ENCODE results near the gene HSPD1.
"Not testable (repeated sequence)": the region's sequence is repeated elsewhere in the genome, so short reads cannot be mapped to it uniquely, and the experiment has no call there.

HSPD1 gene

DNA sequence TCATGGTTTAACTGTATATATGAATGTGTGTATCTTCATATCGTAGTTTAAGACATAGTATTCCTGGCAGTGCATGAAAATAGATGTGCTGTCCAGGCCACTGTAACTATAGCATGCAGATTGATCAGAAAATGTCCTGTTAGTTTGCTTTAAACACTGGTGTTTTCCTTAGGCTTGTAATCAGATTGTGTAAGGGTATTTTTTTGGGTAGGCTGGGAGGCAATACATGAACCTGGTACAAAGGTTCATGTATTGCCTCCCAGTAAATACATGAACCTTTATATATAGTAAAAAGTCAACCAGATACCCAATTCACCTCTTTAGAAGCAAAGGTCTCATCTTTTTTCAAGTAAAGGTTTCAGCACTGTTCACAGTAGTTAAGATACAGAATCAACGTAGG, 44.7 kb downstream of the HSPD1 start:
- DNase-seq (ENCODE audit: insufficient read length, low spot score) (no peak), FAIRE-seq (no peak)
- TF ChIP-seq, protein P1, sequence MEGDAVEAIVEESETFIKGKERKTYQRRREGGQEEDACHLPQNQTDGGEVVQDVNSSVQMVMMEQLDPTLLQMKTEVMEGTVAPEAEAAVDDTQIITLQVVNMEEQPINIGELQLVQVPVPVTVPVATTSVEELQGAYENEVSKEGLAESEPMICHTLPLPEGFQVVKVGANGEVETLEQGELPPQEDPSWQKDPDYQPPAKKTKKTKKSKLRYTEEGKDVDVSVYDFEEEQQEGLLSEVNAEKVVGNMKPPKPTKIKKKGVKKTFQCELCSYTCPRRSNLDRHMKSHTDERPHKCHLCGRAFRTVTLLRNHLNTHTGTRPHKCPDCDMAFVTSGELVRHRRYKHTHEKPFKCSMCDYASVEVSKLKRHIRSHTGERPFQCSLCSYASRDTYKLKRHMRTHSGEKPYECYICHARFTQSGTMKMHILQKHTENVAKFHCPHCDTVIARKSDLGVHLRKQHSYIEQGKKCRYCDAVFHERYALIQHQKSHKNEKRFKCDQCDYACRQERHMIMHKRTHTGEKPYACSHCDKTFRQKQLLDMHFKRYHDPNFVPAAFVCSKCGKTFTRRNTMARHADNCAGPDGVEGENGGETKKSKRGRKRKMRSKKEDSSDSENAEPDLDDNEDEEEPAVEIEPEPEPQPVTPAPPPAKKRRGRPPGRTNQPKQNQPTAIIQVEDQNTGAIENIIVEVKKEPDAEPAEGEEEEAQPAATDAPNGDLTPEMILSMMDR (IDR thresholded peaks at IDR 0.05; ENCODE audit: insufficient read depth, missing control alignments): no peak

DNA sequence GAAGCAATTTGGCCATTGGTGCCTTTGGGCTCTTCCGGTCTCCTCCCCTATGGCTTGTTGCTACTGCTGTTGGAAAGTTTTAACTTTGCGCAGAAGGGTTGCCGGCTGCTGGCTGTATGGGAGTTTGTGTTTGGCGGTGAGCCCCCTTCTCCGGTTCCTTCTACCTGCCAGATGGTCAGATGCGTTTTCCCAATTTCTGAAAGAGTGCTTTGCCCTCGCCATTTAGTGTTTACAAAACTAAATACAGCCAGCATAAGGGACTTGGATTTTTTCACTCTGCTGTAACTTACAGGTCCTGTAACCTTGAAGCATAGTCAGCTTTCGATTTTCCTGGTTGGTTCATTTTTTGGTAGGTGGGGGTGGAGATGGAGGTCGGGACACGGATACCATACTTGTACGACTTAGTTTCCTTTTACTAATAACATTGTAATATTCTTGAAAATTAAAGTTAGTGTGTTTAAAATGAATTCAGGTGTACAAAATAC, 45.7 kb downstream of the HSPD1 start:
- no peak for DNase-seq (ENCODE audit: insufficient read length, low spot score)
- FAIRE-seq: no peak
- TF ChIP-seq, protein P1 (IDR thresholded peaks at IDR 0.05; ENCODE audit: insufficient read depth, missing control alignments): no peak

DNA sequence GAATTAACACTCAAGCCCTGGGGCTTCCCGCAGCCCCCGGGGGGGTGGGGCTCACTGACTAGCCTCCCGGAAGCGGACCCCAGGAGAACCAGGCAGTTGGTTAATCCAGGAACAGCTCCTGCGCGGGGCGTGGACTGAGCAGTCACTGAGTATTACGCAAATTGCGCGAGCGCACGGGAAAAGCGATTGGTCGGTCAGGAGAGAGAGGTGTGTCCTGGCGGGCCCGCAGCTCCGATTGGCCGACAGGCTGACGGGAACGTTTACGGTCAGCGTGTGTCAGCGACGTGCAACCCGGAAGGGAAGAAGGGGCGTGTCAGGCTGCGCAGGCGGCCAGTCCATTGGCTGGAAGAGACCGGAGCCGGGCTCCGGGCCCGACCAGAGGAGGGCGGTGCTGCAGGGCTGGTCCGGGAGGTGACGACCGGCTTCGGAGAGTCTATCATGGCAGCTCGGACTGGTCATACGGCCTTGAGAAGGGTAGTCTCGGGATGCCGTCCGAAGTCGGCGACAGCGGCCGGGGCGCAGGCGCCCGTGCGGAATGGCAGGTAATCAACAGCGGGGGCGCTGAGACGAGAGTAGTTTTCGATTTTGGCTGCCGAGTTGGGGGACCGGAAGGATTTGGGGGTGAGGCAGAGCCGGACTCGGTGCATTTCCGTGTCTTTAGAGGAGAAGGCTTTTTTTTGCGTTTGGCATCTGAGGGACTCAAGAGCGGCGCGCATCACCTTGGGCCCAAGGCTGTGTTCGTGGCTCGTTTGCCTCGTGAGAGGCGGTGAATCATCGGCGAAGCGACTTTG, 46.3 kb downstream of the HSPD1 start, which contains the start of gene COQ10B:
Gene COQ10B, plus strand, starts transcription at position 430 of the 791 bp plus-strand sequence. Its CDS starts 9 bp downstream, at position 439.
- TF ChIP-seq, protein P1 (IDR thresholded peaks at IDR 0.05; ENCODE audit: insufficient read depth, missing control alignments): peak; percentile 18
- no peak for FAIRE-seq
- peak; percentile 88 for DNase-seq (ENCODE audit: insufficient read length, low spot score)

GRCh38 chr2:197452754-197453122, 46.9 kb downstream of the HSPD1 start:
- TF ChIP-seq, protein P1 (IDR thresholded peaks at IDR 0.05; ENCODE audit: insufficient read depth, missing control alignments): no peak
- FAIRE-seq (no peak), DNase-seq (ENCODE audit: insufficient read length, low spot score) (no peak)

DNA sequence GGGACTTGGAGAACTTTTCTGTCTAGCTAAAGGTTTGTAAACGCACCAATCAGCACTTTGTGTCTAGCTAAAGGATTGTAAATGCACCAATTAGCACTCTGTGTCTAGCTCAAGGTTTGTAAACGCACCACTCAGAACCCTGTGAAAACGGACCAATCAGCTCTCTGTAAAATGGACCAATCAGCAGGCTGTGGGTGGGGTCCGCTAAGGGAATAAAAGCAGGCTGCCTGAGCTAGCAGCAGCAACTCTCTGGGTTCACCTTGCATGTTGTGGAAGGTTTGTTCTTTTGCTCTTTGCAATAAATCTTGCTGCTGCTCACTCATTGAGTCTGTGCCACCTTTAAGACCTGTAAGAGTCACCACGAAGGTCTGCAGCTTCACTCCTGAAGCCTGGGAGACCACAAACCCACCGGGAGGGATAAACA, 48.7 kb downstream of the HSPD1 start:
- DNase-seq (ENCODE audit: insufficient read length, low spot score); FAIRE-seq: not testable (repeated sequence)

DNA sequence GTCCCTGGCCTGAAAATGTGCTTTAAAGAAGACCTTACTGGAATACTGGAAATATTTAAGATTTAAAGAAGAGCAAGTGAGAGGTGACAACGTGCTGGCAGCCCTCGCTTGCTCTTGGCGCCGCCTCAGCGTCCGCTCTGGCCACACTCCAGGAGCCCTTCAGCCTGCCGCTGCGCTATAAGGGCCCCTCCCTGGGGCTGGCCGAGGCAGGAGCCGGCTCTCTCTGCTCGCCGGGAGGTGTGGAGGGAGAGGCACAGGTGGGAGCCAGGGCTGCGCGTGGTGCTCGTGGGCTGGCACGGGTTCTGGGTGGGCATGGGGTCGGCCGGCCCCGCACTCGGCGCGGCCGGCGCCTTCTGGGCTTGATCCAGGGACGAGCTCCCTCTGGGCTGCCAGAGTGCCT, 49.2 kb downstream of the HSPD1 start:
- FAIRE-seq (no peak), DNase-seq (ENCODE audit: insufficient read length, low spot score) (no peak)
- TF ChIP-seq, protein P1 (IDR thresholded peaks at IDR 0.05; ENCODE audit: insufficient read depth, missing control alignments): no peak

DNA sequence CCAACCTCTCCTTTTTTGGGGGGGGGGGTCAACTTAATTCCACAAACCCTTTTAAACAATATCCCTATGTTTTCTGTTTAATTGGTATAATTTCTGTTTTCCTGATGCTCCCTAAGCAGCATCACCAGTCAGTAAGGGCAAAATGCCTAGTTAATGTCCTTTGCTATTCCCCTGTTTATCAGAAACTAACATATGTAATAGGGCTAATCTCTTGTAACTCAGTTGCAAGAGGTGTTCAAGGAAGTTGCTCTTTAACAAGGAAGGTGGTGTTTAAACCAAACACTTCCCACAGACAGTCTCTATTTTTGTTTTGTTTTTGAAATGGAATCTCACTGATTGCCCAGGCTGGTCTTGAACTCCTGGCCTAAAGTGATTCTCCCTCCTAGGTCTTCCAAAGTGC, 52.8 kb downstream of the HSPD1 start:
- no peak for DNase-seq (ENCODE audit: insufficient read length, low spot score)
- FAIRE-seq: no peak
- TF ChIP-seq, protein P1 (IDR thresholded peaks at IDR 0.05; ENCODE audit: insufficient read depth, missing control alignments): no peak
